ENCODE data around the gene DVL1.

DNA sequence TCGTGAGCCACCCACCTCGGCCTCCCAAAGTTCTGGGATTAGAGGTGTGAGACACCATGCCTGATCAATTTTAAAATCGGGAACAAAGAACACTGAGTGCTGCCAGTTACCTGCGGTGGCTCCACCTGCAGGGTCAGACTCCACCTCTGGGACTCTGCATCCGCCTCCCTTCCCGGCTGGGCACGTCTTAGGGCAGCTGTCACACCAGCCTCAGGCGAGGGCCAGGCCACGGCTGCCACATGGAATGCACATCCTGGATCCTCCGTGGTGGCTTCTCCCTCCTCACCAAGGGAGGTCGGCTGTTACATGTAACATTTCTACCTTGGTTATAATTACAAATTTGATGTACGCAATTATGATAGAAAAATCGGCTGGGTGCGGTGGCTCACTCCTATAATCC is 15.0 kb upstream of the DVL1 start:
- TF ChIP-seq, protein P1, sequence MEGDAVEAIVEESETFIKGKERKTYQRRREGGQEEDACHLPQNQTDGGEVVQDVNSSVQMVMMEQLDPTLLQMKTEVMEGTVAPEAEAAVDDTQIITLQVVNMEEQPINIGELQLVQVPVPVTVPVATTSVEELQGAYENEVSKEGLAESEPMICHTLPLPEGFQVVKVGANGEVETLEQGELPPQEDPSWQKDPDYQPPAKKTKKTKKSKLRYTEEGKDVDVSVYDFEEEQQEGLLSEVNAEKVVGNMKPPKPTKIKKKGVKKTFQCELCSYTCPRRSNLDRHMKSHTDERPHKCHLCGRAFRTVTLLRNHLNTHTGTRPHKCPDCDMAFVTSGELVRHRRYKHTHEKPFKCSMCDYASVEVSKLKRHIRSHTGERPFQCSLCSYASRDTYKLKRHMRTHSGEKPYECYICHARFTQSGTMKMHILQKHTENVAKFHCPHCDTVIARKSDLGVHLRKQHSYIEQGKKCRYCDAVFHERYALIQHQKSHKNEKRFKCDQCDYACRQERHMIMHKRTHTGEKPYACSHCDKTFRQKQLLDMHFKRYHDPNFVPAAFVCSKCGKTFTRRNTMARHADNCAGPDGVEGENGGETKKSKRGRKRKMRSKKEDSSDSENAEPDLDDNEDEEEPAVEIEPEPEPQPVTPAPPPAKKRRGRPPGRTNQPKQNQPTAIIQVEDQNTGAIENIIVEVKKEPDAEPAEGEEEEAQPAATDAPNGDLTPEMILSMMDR (IDR thresholded peaks at IDR 0.05) = no peak
- TF ChIP-seq POLR2A (IDR thresholded peaks at IDR 0.05) = no peak

Data from tibial nerve (tissue), 3 donors.